Neural progenitor cell (in vitro differentiated cells): ENCODE results near the gene MSH2. TPM values are rescaled to one million over a fixed set of nuclear protein-coding genes. Genes with fewer than 3 reads are reported as not detected.

Experiments
- DNase-seq: peaks from one replicate; pipeline ENCODE4 v3.0.0-alpha.2; 2016; ENCODE audit warnings: low spot score
- H2AFZ ChIP-seq: fragments of 200-600 bp; sonication (generic); replicated peaks from 2 replicates; pipeline ENCODE4 v1.6.1; 2016; ENCODE audit warnings: antibody characterized with exemption
- H3F3A ChIP-seq: fragments of 200-600 bp; sonication (generic); 2 replicates; pipeline ENCODE4 v1.6.1; 2016; ENCODE audit warnings: antibody characterized with exemption, low read depth
- H3K27ac ChIP-seq: fragments of 200-600 bp; sonication (generic); 2 replicates; pipeline ENCODE4 v1.5.1; 2016; ENCODE audit warnings: mild to moderate bottlenecking
- H3K27me3 ChIP-seq: fragments of 200-600 bp; sonication (generic); 2 replicates; pipeline ENCODE4 v1.6.1; 2016; ENCODE audit warnings: mild to moderate bottlenecking, moderate library complexity
- H3K36me3 ChIP-seq: fragments of 200-600 bp; sonication (generic); 2 replicates; pipeline ENCODE4 v1.5.1; 2016
- H3K4me1 ChIP-seq: fragments of 200-600 bp; sonication (generic); 2 replicates; pipeline ENCODE4 v1.6.1; 2016; ENCODE audit warnings: mixed run types
- H3K4me2 ChIP-seq: fragments of 200-600 bp; sonication (generic); 2 replicates; pipeline ENCODE4 v1.6.1; 2016
- H3K4me3 ChIP-seq: fragments of 200-600 bp; sonication (generic); 2 replicates; pipeline ENCODE4 v1.5.1; 2016
- H3K79me2 ChIP-seq: fragments of 200-600 bp; sonication (generic); 2 replicates; pipeline ENCODE4 v1.6.1; 2016; ENCODE audit warnings: low read depth
- H3K9ac ChIP-seq: fragments of 200-600 bp; sonication (generic); 2 replicates; pipeline ENCODE4 v1.6.1; 2016
- H3K9me3 ChIP-seq: fragments of 200-600 bp; sonication (generic); 2 replicates; pipeline ENCODE4 v1.5.1; 2016; ENCODE audit warnings: low read depth
- H4K20me1 ChIP-seq: fragments of 200-600 bp; sonication (generic); 2 replicates; pipeline ENCODE4 v1.6.1; 2016; ENCODE audit warnings: low read depth
- H3K27ac Mint-ChIP-seq: 3 replicates; pipeline ENCODE4 v1.8.0; 2021; ENCODE audit warnings: mixed read lengths
- H3K27me3 Mint-ChIP-seq: 2 replicates; pipeline ENCODE4 v1.8.0; 2022; ENCODE audit warnings: low read depth, mild to moderate bottlenecking, inconsistent platforms, moderate library complexity, mixed read lengths; ENCODE audit not compliant: insufficient read depth
- H3K36me3 Mint-ChIP-seq: 3 replicates; pipeline ENCODE4 v1.8.0; 2021; ENCODE audit warnings: mixed read lengths
- H3K4me1 Mint-ChIP-seq: 3 replicates; pipeline ENCODE4 v1.8.0; 2021; ENCODE audit warnings: mixed read lengths
- H3K4me3 Mint-ChIP-seq: 3 replicates; pipeline ENCODE4 v1.8.0; 2021; ENCODE audit warnings: mild to moderate bottlenecking, moderate library complexity, mixed read lengths
- H3K9me3 Mint-ChIP-seq: 3 replicates; pipeline ENCODE4 v1.8.0; 2020; ENCODE audit warnings: mixed read lengths
- EZH2 ChIP-seq: fragments of 200-600 bp; sonication (generic); IDR thresholded peaks from 2 replicates; pipeline ENCODE4 v1.6.1; 2017; ENCODE audit warnings: antibody characterized with exemption, mild to moderate bottlenecking, moderate library complexity
- EZH2phosphoT487 ChIP-seq: fragments of 200-600 bp; sonication (generic); IDR thresholded peaks from 2 replicates; pipeline ENCODE4 v1.6.1; 2017; ENCODE audit warnings: antibody characterized with exemption
- total RNA-seq: library from RNA; depleted of rRNA; stranded (reverse); fragments of >200 nt; gene quantifications from 2 replicates; pipeline ENCODE4 v1.2.3, GENCODE V29; 2015; ENCODE audit warnings: low replicate concordance
- TF ChIP-seq, protein P1 (sequence below): fragments of 200-600 bp; sonication (generic); IDR thresholded peaks from 2 replicates; pipeline ENCODE4 v1.5.1; 2017; ENCODE audit warnings: antibody characterized with exemption, mild to moderate bottlenecking

The MSH2 gene
- total RNA-seq, 1 donor from 2014 or later: 134 TPM

DNA sequence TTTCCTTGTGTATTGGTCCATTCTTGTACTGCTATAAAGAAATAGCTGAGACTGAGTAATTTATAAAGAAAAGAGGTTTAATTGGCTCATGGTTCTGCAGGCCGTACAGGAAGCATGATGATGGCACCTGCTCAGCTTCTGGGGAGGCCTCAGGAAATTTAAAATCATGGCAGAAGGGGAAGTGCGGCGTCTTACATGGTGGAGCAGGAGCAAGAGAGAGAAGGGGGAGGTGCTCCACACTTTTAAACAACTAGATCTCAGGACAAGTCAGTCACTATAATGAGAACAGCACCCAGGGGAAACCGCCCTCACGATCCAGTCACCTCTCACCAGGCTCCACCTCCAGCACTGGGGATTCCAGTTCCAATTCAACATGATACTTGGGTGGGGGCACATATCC lies 54.3 kb downstream of the MSH2 start:
- no peaks in the 10 kb centered on the region for H3K27me3 Mint-ChIP-seq
- no peaks in the 10 kb centered on the region for H3F3A ChIP-seq
- TF ChIP-seq, protein P1, sequence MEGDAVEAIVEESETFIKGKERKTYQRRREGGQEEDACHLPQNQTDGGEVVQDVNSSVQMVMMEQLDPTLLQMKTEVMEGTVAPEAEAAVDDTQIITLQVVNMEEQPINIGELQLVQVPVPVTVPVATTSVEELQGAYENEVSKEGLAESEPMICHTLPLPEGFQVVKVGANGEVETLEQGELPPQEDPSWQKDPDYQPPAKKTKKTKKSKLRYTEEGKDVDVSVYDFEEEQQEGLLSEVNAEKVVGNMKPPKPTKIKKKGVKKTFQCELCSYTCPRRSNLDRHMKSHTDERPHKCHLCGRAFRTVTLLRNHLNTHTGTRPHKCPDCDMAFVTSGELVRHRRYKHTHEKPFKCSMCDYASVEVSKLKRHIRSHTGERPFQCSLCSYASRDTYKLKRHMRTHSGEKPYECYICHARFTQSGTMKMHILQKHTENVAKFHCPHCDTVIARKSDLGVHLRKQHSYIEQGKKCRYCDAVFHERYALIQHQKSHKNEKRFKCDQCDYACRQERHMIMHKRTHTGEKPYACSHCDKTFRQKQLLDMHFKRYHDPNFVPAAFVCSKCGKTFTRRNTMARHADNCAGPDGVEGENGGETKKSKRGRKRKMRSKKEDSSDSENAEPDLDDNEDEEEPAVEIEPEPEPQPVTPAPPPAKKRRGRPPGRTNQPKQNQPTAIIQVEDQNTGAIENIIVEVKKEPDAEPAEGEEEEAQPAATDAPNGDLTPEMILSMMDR: no peak
- TF ChIP-seq EZH2phosphoT487 (no peak), EZH2 (no peak)
- H3K4me3 ChIP-seq: no peak overlapping the region
- H3K4me1 ChIP-seq: no peaks in the 10 kb centered on the region
- no peaks in the 10 kb centered on the region for H3K9me3 ChIP-seq
- no peak overlapping the region for H3K4me3 Mint-ChIP-seq
- H3K79me2 ChIP-seq: no peaks in the 10 kb centered on the region
- H3K4me2 ChIP-seq: no peak overlapping the region
- no peaks in the 10 kb centered on the region for H3K9me3 Mint-ChIP-seq
- peaks cover 3% of the 10 kb centered on the region for H3K36me3 ChIP-seq
- H4K20me1 ChIP-seq: no peaks in the 10 kb centered on the region
- H3K27ac Mint-ChIP-seq: no peak overlapping the region
- H3K4me1 Mint-ChIP-seq: no peaks in the 10 kb centered on the region
- H3K9ac ChIP-seq: no peak overlapping the region
- DNase-seq: no peak
- H2AFZ ChIP-seq: no peak overlapping the region
- no peak overlapping the region for H3K27ac ChIP-seq
- H3K36me3 Mint-ChIP-seq: peaks cover 37% of the 10 kb centered on the region
- no peaks in the 10 kb centered on the region for H3K27me3 ChIP-seq

DNA sequence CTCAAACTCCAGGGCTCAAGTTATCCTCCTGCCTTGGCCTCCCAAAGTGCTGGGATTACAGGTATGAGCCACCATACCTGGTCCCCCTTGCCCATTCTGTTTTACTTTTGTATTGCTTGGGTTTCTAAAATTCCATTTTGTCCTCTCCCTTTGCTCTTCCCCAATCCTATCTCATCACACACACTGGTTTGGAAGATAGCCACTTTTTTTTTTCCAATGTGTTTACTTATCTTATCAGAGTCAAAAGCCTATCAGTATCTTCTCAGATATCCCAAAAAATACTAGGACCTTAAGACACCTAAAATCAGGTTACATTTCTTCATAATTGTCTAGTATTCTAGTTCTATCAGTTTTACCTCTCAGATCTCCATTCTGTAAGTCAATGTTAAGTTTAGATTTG lies 56.1 kb downstream of the MSH2 start:
- Histone ChIP-seq H3K9me3 (no peaks in the 10 kb centered on the region), H3K4me2 (no peak overlapping the region), H3K9ac (no peak overlapping the region), H3K36me3 (peaks cover 15% of the 10 kb centered on the region), H4K20me1 (no peaks in the 10 kb centered on the region), H3K4me1 (no peaks in the 10 kb centered on the region), H3K4me3 (no peak overlapping the region), H3K27me3 (no peaks in the 10 kb centered on the region), H3F3A (no peaks in the 10 kb centered on the region), H3K79me2 (no peaks in the 10 kb centered on the region), H2AFZ (no peak overlapping the region), H3K27ac (no peak overlapping the region)
- Mint-ChIP-seq H3K27me3 (no peaks in the 10 kb centered on the region), H3K36me3 (peaks cover 52% of the 10 kb centered on the region), H3K4me1 (no peaks in the 10 kb centered on the region), H3K27ac (no peak overlapping the region), H3K9me3 (no peaks in the 10 kb centered on the region), H3K4me3 (no peak overlapping the region)
- TF ChIP-seq EZH2 (no peak), EZH2phosphoT487 (no peak)
- TF ChIP-seq, protein P1: no peak
- DNase-seq: no peak

DNA sequence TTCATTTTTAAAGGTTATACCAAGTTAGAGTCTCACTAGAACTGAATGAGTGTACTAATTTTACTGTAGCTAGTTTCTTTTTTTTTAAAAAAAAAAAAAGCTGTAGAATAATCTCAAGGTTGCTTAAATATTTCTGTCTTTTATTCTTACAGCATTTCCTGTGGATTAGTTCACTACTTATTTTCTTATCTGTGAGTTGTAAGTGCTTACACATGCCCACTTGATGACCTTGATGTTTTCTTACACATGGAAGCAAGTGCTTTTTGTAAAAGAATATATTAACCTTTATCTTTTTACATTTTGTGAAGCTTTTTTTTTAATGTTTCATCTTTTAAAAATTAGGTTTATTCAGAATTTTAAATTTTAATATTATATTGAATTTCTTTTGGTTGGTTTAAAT lies 57.8 kb downstream of the MSH2 start:
- Histone ChIP-seq H3K27me3 (no peaks in the 10 kb centered on the region), H3K9me3 (no peaks in the 10 kb centered on the region), H3K79me2 (no peaks in the 10 kb centered on the region), H3K4me1 (no peaks in the 10 kb centered on the region), H3K9ac (no peak overlapping the region), H3K4me2 (no peak overlapping the region), H2AFZ (no peak overlapping the region), H3K36me3 (peaks cover 15% of the 10 kb centered on the region), H3K4me3 (no peak overlapping the region), H4K20me1 (no peaks in the 10 kb centered on the region), H3K27ac (no peak overlapping the region), H3F3A (no peaks in the 10 kb centered on the region)
- TF ChIP-seq, protein P1: no peak
- TF ChIP-seq EZH2: no peak
- no peak for DNase-seq
- no peak overlapping the region for H3K4me3 Mint-ChIP-seq
- peaks cover 47% of the 10 kb centered on the region for H3K36me3 Mint-ChIP-seq
- H3K27me3 Mint-ChIP-seq: no peaks in the 10 kb centered on the region
- H3K4me1 Mint-ChIP-seq: no peaks in the 10 kb centered on the region
- no peaks in the 10 kb centered on the region for H3K9me3 Mint-ChIP-seq
- H3K27ac Mint-ChIP-seq: no peak overlapping the region
